Erythroblast (primary cell): Measurements from ENCODE around the gene PRAMEF8.
"Not testable (repeated sequence)": the region's sequence is repeated elsewhere in the genome, so short reads cannot be mapped to it uniquely, and the experiment has no call there.

Source experiments
- GATA1 ChIP-seq: IDR thresholded peaks from 2 replicates; pipeline ENCODE4 v1.6.1; 2011; ENCODE audit warnings: low read depth, mild to moderate bottlenecking, control low read depth, low read length, moderate library complexity
- POLR2A ChIP-seq: IDR thresholded peaks from 2 replicates; pipeline ENCODE4 v1.6.1; 2011; ENCODE audit warnings: mild to moderate bottlenecking, low read length

- not testable (repeated sequence) for TF ChIP-seq POLR2A, GATA1
Measured at GRCh38 chr1:13253898-13254297, 31.0 kb downstream of the PRAMEF8 start, which contains the start of gene PRAMEF5.
